ENCODE results near the gene DUSP14. TPM values are rescaled to one million over a fixed set of nuclear protein-coding genes. Genes with fewer than 3 reads are reported as not detected.

The DUSP14 gene
- polyA plus RNA-seq, 1 of the 3 experiments (the other 2 are of a cell fraction) = 85.8 TPM

DNA sequence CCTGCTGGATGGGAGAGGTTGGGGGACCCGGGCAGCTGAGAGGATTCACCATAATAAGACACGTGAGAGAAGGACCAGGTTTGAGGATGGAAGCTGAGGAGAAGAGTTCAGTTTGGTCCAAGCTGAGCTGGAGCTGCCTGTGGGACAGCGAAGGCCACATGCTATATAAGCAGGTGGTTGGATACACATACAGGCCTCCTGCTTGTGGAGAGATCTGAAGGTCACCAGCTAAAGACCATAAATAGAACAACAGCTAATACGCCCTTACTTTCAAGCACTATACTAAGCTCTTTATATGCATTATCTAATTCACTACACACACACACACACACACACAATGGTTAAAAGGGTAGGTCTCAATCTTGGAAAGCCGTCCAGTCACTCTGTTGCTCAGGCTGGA lies 32.1 kb downstream of the DUSP14 start:
- TF ChIP-seq NRF1 (IDR thresholded peaks at IDR 0.05; ENCODE audit: low read depth, low read length) = no peak
- no peak for TF ChIP-seq SMC3 (IDR thresholded peaks at IDR 0.05; ENCODE audit: low read depth, low read length)
- TF ChIP-seq ZBTB33 (IDR thresholded peaks at IDR 0.05; ENCODE audit: borderline replicate concordance, low read depth) = no peak
- TF ChIP-seq MXI1 (IDR thresholded peaks at IDR 0.05; ENCODE audit: low read depth, low read length) = no peak
- TF ChIP-seq ELF1 (IDR thresholded peaks at IDR 0.05) = no peak
- TF ChIP-seq IRF3 (IDR thresholded peaks at IDR 0.05; ENCODE audit: low read depth, low read length) = no peak
- TF ChIP-seq, protein P1, sequence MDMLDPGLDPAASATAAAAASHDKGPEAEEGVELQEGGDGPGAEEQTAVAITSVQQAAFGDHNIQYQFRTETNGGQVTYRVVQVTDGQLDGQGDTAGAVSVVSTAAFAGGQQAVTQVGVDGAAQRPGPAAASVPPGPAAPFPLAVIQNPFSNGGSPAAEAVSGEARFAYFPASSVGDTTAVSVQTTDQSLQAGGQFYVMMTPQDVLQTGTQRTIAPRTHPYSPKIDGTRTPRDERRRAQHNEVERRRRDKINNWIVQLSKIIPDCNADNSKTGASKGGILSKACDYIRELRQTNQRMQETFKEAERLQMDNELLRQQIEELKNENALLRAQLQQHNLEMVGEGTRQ (IDR thresholded peaks at IDR 0.05; ENCODE audit: borderline replicate concordance, low read depth, low read length) = no peak
- no peak for TF ChIP-seq RAD21 (IDR thresholded peaks at IDR 0.05; ENCODE audit: low read length)
- TF ChIP-seq POLR2AphosphoS5 (IDR thresholded peaks at IDR 0.05; ENCODE audit: low read depth, low read length) = no peak
- no peak for TF ChIP-seq SIN3A (IDR thresholded peaks at IDR 0.05; ENCODE audit: borderline replicate concordance, low read depth, low read length)
- TF ChIP-seq NFIC (IDR thresholded peaks at IDR 0.05; ENCODE audit: borderline replicate concordance) = no peak
- TF ChIP-seq GABPA (IDR thresholded peaks at IDR 0.05; ENCODE audit: low read depth) = no peak
- TF ChIP-seq FOXJ3 (CRISPR knock-in tag; IDR thresholded peaks at IDR 0.05) = no peak
- no peak for TF ChIP-seq TEAD4 (IDR thresholded peaks at IDR 0.05; ENCODE audit: borderline replicate concordance, insufficient read depth)
- no peak for TF ChIP-seq RCOR1 (IDR thresholded peaks at IDR 0.05; ENCODE audit: low read length)
- TF ChIP-seq, protein P2, sequence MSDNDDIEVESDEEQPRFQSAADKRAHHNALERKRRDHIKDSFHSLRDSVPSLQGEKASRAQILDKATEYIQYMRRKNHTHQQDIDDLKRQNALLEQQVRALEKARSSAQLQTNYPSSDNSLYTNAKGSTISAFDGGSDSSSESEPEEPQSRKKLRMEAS (IDR thresholded peaks at IDR 0.05; ENCODE audit: low read depth) = no peak
- CTCF ChIA-PET = interaction anchor here (1.0 to 1.8 kb wide), 5 partner anchors 10 to 249 kb away, joined by 3 to 9 read pairs (median 6); no protein-coding TSS in a partner anchor
- Histone ChIP-seq H3K79me2 (ENCODE audit: insufficient read depth) (no peaks in the 10 kb centered on the region; the same call in 1 of the 2 replicates), H3K27ac (ENCODE audit: low read depth in 2 of 2, low read length in 1 of 2) (no peak overlapping the region), H3K4me1 (ENCODE audit: control insufficient read depth in 1 of 2, insufficient read depth in 2 of 2, low read depth in 1 of 2, low read length in 1 of 2) (peaks cover 0 to 8% of the 10 kb centered on the region in 2 experiments; a peak in 1 of 4 replicates), H3K36me3 (replicated peaks in 1 of 2; ENCODE audit: control insufficient read depth in 1 of 2, insufficient read depth in 2 of 2, low read length in 1 of 2) (peaks cover 57% of the 10 kb centered on the region in 2 experiments), H3K4me2 (no peak overlapping the region), H2AFZ (ENCODE audit: low read depth) (no peak overlapping the region), H3F3A (replicated peaks; ENCODE audit: insufficient read depth) (peaks cover 5% of the 10 kb centered on the region), H3K9me2 (no peaks in the 10 kb centered on the region), H3K4me3 (ENCODE audit: low read depth in 2 of 2, low read length in 1 of 2) (no peak overlapping the region), H3K9me3 (no peaks in the 10 kb centered on the region), H4K20me1 (ENCODE audit: insufficient read depth) (no peaks in the 10 kb centered on the region), H3K9ac (no peak overlapping the region), H3K27me3 (ENCODE audit: insufficient read depth) (no peaks in the 10 kb centered on the region)
- POLR2A ChIA-PET = interaction anchor here (1.0 kb wide), 1 partner anchor 9 kb away, joined by 3 read pairs; no protein-coding TSS in a partner anchor
- DNase-seq = no peak
- 99% methylated on average over 5 of the region's 5 CpGs for WGBS (ENCODE audit: low lambda C conversion rate)
